ENCODE measurements around the gene ANKRD37.

The ANKRD37 gene

DNA sequence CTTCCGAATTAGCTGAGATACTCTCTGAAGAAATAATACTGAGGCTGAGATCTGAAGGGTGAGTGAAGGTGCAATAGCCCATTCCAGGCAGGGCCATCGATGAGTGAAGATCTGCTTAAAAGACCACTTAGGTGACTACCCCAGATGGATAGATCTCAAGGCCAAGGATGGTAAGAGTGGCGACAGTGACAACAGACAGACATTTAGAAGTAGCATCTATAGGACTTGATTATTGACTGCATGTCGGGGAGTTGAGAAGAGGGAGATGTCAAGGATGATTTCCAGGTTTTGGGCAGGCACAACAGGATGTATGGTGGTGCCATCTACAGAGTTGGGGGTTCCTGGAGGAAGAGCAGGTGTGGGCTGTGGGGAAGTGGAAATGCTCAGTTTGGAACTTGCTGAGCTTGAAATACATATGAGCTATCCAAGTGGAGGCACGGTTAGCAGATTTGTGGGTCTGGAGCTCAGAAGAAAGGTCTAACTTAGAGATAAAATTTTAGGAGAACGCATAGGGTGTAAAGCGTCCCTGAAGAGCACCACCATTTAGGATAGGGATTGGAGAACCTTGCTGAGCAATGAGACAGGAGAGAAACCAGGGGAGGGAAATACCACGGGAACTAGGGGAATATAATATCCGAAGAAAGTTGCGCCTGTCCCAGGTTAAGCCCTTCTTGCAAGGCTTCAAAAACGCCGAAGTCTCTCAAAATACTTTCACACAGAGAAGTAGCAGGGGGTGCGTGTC is 28.4 kb downstream of the ANKRD37 start:
- DNase-seq, result no peak

- DNase-seq, result peak; percentile 88
Observed at GRCh38 chr4:185425647-185426352, 29.2 kb downstream of the ANKRD37 start, which contains the start of gene UFSP2. Gene UFSP2, minus strand, starts transcription at chr4:185425964. Its CDS starts 96 bp downstream, at chr4:185425868.

DNA sequence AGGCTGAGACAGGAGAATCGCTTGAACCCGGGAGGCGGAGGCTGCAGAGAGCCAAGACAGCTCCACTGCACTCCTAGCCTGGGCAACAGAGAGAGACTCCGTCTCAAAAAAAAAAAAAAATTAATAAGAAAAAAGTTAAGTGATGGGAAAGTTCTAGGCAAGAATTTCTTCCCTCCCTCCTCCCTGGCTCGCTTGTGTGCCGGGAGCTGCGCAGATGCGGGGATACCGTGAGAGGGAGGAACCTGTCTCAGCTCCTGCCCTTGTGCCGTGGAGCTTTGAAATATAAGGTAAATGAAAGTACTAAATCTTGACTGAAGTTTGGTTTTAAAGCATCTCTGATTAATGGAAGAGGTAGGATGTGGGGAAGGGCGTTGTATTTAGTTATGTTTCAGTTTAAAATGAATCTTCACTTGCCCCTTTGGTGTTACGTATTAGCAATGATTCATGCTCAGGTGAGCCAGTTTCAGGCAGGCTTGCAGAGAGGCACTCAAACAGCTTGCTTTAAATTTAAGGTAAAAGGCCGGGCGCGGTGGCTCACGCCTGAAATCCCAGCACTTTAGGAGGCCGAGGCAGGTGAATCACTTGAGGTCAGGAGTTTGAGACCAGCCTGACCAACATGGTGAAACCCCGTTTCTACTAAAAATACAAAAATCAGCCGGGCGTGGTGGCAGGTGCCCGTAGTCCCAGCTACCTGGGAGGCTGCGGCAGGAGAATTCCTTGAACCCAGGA is 30.5 kb downstream of the ANKRD37 start:
- DNase-seq, result no peak

DNA sequence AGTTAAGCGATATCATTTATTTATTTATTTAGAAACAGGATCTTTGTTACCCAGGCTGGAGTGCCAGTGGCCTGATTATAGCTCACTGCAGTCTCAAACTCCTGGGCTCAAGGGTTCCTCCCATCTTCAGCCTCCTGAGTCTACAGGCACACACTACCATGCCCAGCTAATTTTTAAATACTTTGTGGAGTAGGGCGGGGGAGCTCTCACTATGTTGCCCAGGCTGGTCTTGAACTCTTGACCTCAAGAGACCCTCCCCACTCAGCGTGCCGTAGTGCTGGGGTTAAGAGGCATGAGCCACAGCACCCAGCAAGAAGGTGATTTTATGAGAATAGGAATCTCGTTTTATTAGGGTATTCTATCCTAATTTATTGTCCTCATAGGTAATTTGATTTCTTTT is 33.0 kb downstream of the ANKRD37 start:
- no peak for DNase-seq

- no peak for DNase-seq
Observed at GRCh38 chr4:185435466-185435865, 38.8 kb downstream of the ANKRD37 start.

DNA sequence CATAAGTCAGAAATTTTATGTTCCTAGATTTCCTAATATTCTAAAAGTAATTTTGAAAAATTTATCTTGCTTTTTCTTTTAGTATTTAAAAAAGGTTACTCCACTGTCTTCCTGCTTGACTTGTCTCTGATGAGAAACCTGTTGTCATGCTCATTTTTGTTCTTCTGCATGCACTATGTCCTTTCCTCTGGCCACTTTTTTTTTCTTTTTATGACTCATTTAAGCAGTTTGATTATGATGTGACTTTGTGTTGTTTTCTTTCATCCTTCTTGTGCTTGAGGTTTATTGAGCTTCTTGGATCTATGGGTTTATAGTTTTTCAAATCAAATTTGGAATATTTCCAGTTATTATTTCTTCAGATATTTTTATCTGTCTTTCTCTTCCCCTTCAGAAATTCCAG is 41.2 kb downstream of the ANKRD37 start:
- DNase-seq, result no peak

GRCh38 chr4:185441479-185441878 is 44.8 kb downstream of the ANKRD37 start:
- DNase-seq, result no peak

- DNase-seq, result no peak
Observed at GRCh38 chr4:185445209-185445608, 48.6 kb downstream of the ANKRD37 start.

Data from NCI-H345 (cell line).